AG04449 (cell line): Measurements from ENCODE around the gene PEA15.

Experiments
- CTCF ChIA-PET: fragments of 350-600 bp; formaldehyde crosslinking; extraction: SDS; loops from one replicate; lab custom pipeline; 2021; ENCODE audit warnings: antibody characterized with exemption; lab: Yijun Ruan, JAX
- POLR2A ChIA-PET: fragments of 400-600, 350-600 bp; formaldehyde crosslinking; extraction: SDS; loops from one replicate; lab custom pipeline; 2020; ENCODE audit warnings: antibody characterized with exemption, inconsistent platforms; lab: Yijun Ruan, JAX
- DNase-seq: peaks from one replicate; pipeline ENCODE4 v3.0.0-alpha.2; 2010; ENCODE audit warnings: low read depth, low spot score
- H3K4me3 ChIP-seq: 2 replicates; pipeline ENCODE4 v1.5.1; 2011; ENCODE audit warnings: low read depth, mild to moderate bottlenecking, control low read depth, low read length
- CTCF ChIP-seq: IDR thresholded peaks from one replicate; pipeline ENCODE4 v1.5.1; 2011; ENCODE audit warnings: mild to moderate bottlenecking, moderate library complexity, low read length, control low read depth, inconsistent platforms; ENCODE audit not compliant: insufficient read depth; ENCODE audit errors: missing control alignments

The PEA15 gene

DNA sequence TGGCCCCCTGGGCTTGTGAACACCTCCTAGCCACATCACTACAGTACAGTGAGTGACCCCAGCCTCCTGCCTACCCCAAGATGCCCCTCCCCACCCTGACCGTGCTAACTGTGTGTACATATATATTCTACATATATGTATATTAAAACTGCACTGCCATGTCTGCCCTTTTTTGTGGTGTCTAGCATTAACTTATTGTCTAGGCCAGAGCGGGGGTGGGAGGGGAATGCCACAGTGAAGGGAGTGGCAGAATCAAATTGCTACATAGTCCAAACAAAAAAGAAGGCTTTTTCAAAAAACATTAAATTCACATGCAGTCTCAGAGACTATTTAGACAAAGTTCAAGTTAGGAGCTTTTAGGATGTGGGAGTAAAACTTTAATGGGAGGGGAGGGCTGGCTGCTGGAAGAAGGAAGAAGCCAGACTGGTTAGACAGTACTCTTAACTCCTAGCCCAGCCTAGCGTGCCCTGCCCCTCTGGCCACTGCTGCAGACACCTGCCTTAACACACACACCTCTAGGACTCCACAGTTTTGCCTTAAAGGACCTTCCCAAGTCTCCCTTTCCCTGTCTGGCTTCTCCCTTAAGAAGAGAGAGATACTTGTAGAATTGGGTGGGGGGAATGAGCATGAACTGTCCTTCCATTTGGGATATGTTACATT lies 9.4 kb downstream of the PEA15 start:
- no peak overlapping the region for H3K4me3 ChIP-seq
- CTCF ChIA-PET: interaction anchor here (2.4 to 2.6 kb wide), 2 partner anchors 22 to 113 kb away, joined by 17 to 21 read pairs; no protein-coding TSS in a partner anchor
- TF ChIP-seq CTCF: no peak
- DNase-seq: no peak
- POLR2A ChIA-PET: no interaction called here

- TF ChIP-seq CTCF: no peak
- POLR2A ChIA-PET: no interaction called here
- DNase-seq: no peak
- H3K4me3 ChIP-seq: no peak overlapping the region
- CTCF ChIA-PET: interaction anchor here (0.8 to 2.6 kb wide), 8 partner anchors 13 to 117 kb away, joined by 3 to 21 read pairs (median 4); no protein-coding TSS in a partner anchor
Observed at GRCh38 chr1:160216301-160216700, 11.1 kb downstream of the PEA15 start.

DNA sequence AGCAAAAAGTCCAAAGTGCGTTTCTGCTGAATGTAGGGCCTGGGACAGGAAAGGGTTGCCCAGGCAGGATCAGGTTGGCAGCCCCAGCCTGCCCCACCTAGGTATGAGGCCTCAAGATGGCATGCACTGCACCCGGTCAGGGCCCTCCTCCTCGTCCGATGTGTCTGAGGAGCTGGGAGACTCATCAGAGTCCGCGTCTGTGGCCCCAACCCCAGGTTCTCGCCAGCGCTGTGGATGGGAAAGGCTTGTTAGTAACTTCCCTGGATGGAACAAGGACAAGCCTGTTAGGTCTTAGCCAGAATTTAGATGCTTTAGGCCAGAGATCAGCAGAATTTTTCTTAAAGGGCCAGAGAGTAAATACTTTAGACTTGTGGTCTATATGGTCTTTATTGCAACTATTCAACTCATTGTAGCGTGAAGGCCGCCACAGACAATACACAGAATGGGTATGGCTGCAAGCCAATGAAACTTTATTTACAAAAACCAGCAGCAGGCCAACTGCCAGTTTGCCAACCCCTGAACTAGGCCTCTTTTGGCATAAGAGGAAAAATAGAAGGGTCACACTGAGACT lies 12.4 kb downstream of the PEA15 start:
- no peak for DNase-seq
- ChIA-PET POLR2A (interaction anchor here (0.6 to 4.7 kb wide), 2 partner anchors 9 to 120 kb away, joined by 4 to 34 read pairs; partner anchors contain the start of gene PEA15), CTCF (interaction anchor here (1.0 to 6.7 kb wide), 13 partner anchors 12 to 170 kb away, joined by 3 to 206 read pairs (median 24); partner anchors contain the start of genes CASQ1, IGSF8, KCNJ9 and PEA15)
- H3K4me3 ChIP-seq: no peak overlapping the region
- no peak for TF ChIP-seq CTCF

- peak; percentile 36 for DNase-seq
- CTCF ChIA-PET: interaction anchor here (0.8 to 6.7 kb wide), 39 partner anchors 8 to 172 kb away, joined by 3 to 206 read pairs (median 11); partner anchors contain the start of genes CASQ1, IGSF8, KCNJ9 and PEA15
- TF ChIP-seq CTCF: peak; percentile 79
- no peak overlapping the region for H3K4me3 ChIP-seq
- POLR2A ChIA-PET: interaction anchor here (0.6 to 4.7 kb wide), 5 partner anchors 11 to 121 kb away, joined by 3 to 34 read pairs (median 7); partner anchors contain the start of genes IGSF8 and PEA15
Observed at GRCh38 chr1:160219062-160219929, 14.1 kb downstream of the PEA15 start.

DNA sequence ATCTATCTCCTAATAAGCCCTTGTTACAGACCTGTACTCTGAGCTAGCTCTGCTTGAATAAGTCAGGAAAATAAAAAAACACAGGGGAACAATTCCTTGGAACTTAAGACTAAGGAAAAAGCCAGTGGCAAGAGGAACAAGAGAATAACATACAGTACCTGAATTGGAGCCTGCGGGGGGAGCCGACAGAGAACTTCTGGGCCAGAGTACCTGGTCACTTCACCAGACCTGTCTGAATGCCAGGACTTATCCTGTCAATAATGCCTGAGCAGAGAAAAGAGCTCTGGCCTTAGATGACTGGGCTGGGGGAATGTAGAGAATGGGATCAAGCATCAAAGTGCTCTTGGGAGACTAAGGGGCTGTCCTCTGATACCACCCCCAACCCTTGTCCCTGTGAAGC lies 15.1 kb downstream of the PEA15 start:
- ChIA-PET POLR2A (interaction anchor here (0.7 to 4.7 kb wide), 5 partner anchors 8 to 122 kb away, joined by 3 to 34 read pairs (median 5); partner anchors contain the start of genes IGSF8 and PEA15), CTCF (interaction anchor here (0.8 to 6.7 kb wide), 31 partner anchors 9 to 173 kb away, joined by 3 to 206 read pairs (median 18); partner anchors contain the start of genes CASQ1, IGSF8, KCNJ9 and PEA15)
- TF ChIP-seq CTCF: no peak
- DNase-seq: no peak
- H3K4me3 ChIP-seq: no peak overlapping the region
